IMR-90 (cell line): ENCODE results near the gene MSS51. TPM values are rescaled to one million over a fixed set of nuclear protein-coding genes. Genes with fewer than 3 reads are reported as not detected.

ENCODE experiments used
- ATAC-seq: fragments of 200-7000 bp; cut with Tn5 transposase; 2 replicates; pipeline ENCODE4 v1.9.1; 2020; ENCODE audit warnings: low read depth, mild to moderate bottlenecking, moderate library complexity
- BruUV-seq: library from RNA; stranded (reverse); fragments of 400-500 nt; replicated peaks from 2 replicates; lab custom pipeline; 2021; lab: Mats Ljungman, UMichigan
- CTCF ChIA-PET: fragments of 300-600 bp; formaldehyde crosslinking; extraction: SDS; loops from one replicate; lab custom pipeline; 2021; ENCODE audit warnings: antibody characterized with exemption; lab: Yijun Ruan, JAX
- POLR2A ChIA-PET: fragments of 300-600 bp; sonication (Branson Sonifier 250); formaldehyde crosslinking; loops from one replicate; lab custom pipeline; 2022; ENCODE audit warnings: antibody characterized with exemption; ENCODE audit not compliant: unreplicated experiment; lab: Charles Lee
- DNase-seq: peaks from one replicate; pipeline ENCODE4 v3.0.0; 2013
- H2AFZ ChIP-seq: replicated peaks from 2 replicates; pipeline ENCODE3; 2013; ENCODE audit warnings: low read length, mild to moderate bottlenecking; ENCODE audit not compliant: poor library complexity
- H2AK5ac ChIP-seq: 2 replicates; pipeline ENCODE4 v1.6.1; 2013; ENCODE audit warnings: low read depth, low read length, inconsistent platforms
- H2AK9ac ChIP-seq: replicated peaks from 2 replicates; pipeline ENCODE3; 2013; ENCODE audit warnings: mild to moderate bottlenecking, low read depth, low read length, moderate library complexity; ENCODE audit not compliant: poor library complexity
- H2BK120ac ChIP-seq: 2 replicates; pipeline ENCODE4 v1.6.1; 2013; ENCODE audit warnings: low read depth, low read length, inconsistent platforms
- H2BK15ac ChIP-seq: 3 replicates; pipeline ENCODE4 v1.6.1; 2013; ENCODE audit warnings: low read depth, low read length, inconsistent platforms
- H2BK20ac ChIP-seq: 2 replicates; pipeline ENCODE4 v1.6.1; 2013; ENCODE audit warnings: low read depth, mild to moderate bottlenecking, inconsistent platforms, low read length, moderate library complexity
- H2BK5ac ChIP-seq: 2 replicates; pipeline ENCODE4 v1.6.1; 2013; ENCODE audit warnings: mild to moderate bottlenecking, low read depth, low read length, inconsistent platforms; ENCODE audit not compliant: poor library complexity, severe bottlenecking
- H3K14ac ChIP-seq: replicated peaks from 2 replicates; pipeline ENCODE4 v1.6.1; 2013; ENCODE audit warnings: low read depth, low read length, inconsistent platforms
- H3K18ac ChIP-seq: 2 replicates; pipeline ENCODE4 v1.6.1; 2013; ENCODE audit warnings: low read depth, low read length, control low read depth
- H3K23ac ChIP-seq: 2 replicates; pipeline ENCODE4 v1.6.1; 2013; ENCODE audit warnings: low read depth, low read length, inconsistent platforms
- H3K27ac ChIP-seq: 2 replicates; pipeline ENCODE4 v1.5.1; 2013; ENCODE audit warnings: mild to moderate bottlenecking, control low read depth, low read length; ENCODE audit not compliant: insufficient read depth
- H3K27me3 ChIP-seq: 2 replicates; pipeline ENCODE4 v1.6.1; 2013; ENCODE audit warnings: low read length; ENCODE audit not compliant: control insufficient read depth, insufficient read depth
- H3K36me3 ChIP-seq: 2 replicates; pipeline ENCODE4 v1.6.1; 2013; ENCODE audit warnings: low read length, mixed read lengths; ENCODE audit not compliant: control insufficient read depth, insufficient read depth
- H3K4ac ChIP-seq: 2 replicates; pipeline ENCODE4 v1.6.1; 2013; ENCODE audit warnings: low read depth, low read length, inconsistent platforms
- H3K4me1 ChIP-seq: 2 replicates; pipeline ENCODE4 v1.6.1; 2013; ENCODE audit warnings: low read length, mixed read lengths; ENCODE audit not compliant: control insufficient read depth, insufficient read depth
- H3K4me2 ChIP-seq: 2 replicates; pipeline ENCODE4 v1.6.1; 2013; ENCODE audit warnings: low read depth, mild to moderate bottlenecking, control low read depth, low read length, moderate library complexity
- H3K4me3 ChIP-seq: 2 replicates; pipeline ENCODE4 v1.5.1; 2013; ENCODE audit warnings: low read depth, mild to moderate bottlenecking, control low read depth, low read length, moderate library complexity; ENCODE audit not compliant: insufficient read depth
- H3K56ac ChIP-seq: 2 replicates; pipeline ENCODE4 v1.6.1; 2013; ENCODE audit warnings: low read length, inconsistent platforms; ENCODE audit not compliant: insufficient read depth; ENCODE audit errors: extremely low read depth
- H3K79me1 ChIP-seq, 2 experiments: 2 replicates each; pipeline ENCODE4 v1.6.1; 2013; ENCODE audit warnings: low read length in 2 of 2, inconsistent platforms in 1 of 2, low read depth in 1 of 2
- H3K9ac ChIP-seq: 2 replicates; pipeline ENCODE4 v1.6.1; 2013; ENCODE audit warnings: low read depth, low read length, control low read depth
- H3K9me1 ChIP-seq: 2 replicates; pipeline ENCODE4 v1.6.1; 2013; ENCODE audit warnings: low read length, inconsistent platforms; ENCODE audit not compliant: insufficient read depth
- H3K9me3 ChIP-seq: 2 replicates; pipeline ENCODE4 v1.6.1; 2013; ENCODE audit warnings: low read length; ENCODE audit not compliant: control insufficient read depth, insufficient read depth
- H4K20me1 ChIP-seq: 2 replicates; pipeline ENCODE4 v1.6.1; 2013; ENCODE audit warnings: low read length, inconsistent platforms; ENCODE audit not compliant: insufficient read depth
- H4K5ac ChIP-seq: 2 replicates; pipeline ENCODE4 v1.6.1; 2013; ENCODE audit warnings: mild to moderate bottlenecking, low read depth, low read length, control low read depth
- H4K8ac ChIP-seq, 2 experiments: 2 replicates each; pipeline ENCODE4 v1.6.1; 2013; ENCODE audit warnings: low read depth in 2 of 2, low read length in 2 of 2, control low read depth in 1 of 2, inconsistent platforms in 1 of 2
- H4K91ac ChIP-seq: 2 replicates; pipeline ENCODE4 v1.6.1; 2013; ENCODE audit warnings: low read depth, low read length, inconsistent platforms; ENCODE audit not compliant: insufficient read depth
- BHLHE40 ChIP-seq: fragments of 150-350 bp; IDR thresholded peaks from 2 replicates; pipeline ENCODE4 v1.6.1; 2016; ENCODE audit warnings: mild to moderate bottlenecking, low read depth, low read length
- CEBPB ChIP-seq: IDR thresholded peaks from 2 replicates; pipeline ENCODE4 v1.6.1; 2012; ENCODE audit warnings: low read depth, low read length, improper control_type of control experiment
- CHD1 ChIP-seq: IDR thresholded peaks from 2 replicates; pipeline ENCODE4 v1.6.1; 2012; ENCODE audit warnings: low read depth, low read length, improper control_type of control experiment
- CTCF ChIP-seq: conservative IDR thresholded peaks from 2 replicates; pipeline ENCODE4 v1.5.1; 2012; ENCODE audit warnings: mild to moderate bottlenecking, low read depth, low read length, improper control_type of control experiment
- ELK1 ChIP-seq: fragments of 150-350 bp; IDR thresholded peaks from 2 replicates; pipeline ENCODE4 v1.6.1; 2016; ENCODE audit warnings: low read depth, mild to moderate bottlenecking, low read length, moderate library complexity, borderline replicate concordance
- FOS ChIP-seq: fragments of 150-350 bp; IDR thresholded peaks from 2 replicates; pipeline ENCODE4 v1.6.1; 2016; ENCODE audit warnings: low read depth, low read length
- MAFK ChIP-seq: IDR thresholded peaks from 2 replicates; pipeline ENCODE4 v1.6.1; 2012; ENCODE audit warnings: low read depth, low read length, improper control_type of control experiment
- MAZ ChIP-seq: IDR thresholded peaks from 2 replicates; pipeline ENCODE4 v1.6.1; 2012; ENCODE audit warnings: low read depth, mild to moderate bottlenecking, low read length, improper control_type of control experiment, moderate library complexity, borderline replicate concordance
- MXI1 ChIP-seq: IDR thresholded peaks from 2 replicates; pipeline ENCODE4 v1.6.1; 2012; ENCODE audit warnings: low read depth, mild to moderate bottlenecking, low read length, moderate library complexity, borderline replicate concordance
- NFE2L2 ChIP-seq: fragments of 150-350 bp; IDR thresholded peaks from 2 replicates; pipeline ENCODE4 v1.6.1; 2016; ENCODE audit warnings: low read depth, mild to moderate bottlenecking, low read length
- POLR2A ChIP-seq: IDR thresholded peaks from 2 replicates; pipeline ENCODE4 v1.6.1; 2012; ENCODE audit warnings: mild to moderate bottlenecking, low read depth, low read length
- RAD21 ChIP-seq: IDR thresholded peaks from 2 replicates; pipeline ENCODE4 v1.6.1; 2012; ENCODE audit warnings: low read length, improper control_type of control experiment
- RCOR1 ChIP-seq: IDR thresholded peaks from 2 replicates; pipeline ENCODE4 v1.6.1; 2012; ENCODE audit warnings: mild to moderate bottlenecking, low read length, improper control_type of control experiment; ENCODE audit not compliant: insufficient replicate concordance
- RFX5 ChIP-seq: IDR thresholded peaks from 2 replicates; pipeline ENCODE4 v1.8.0; 2012; ENCODE audit warnings: low read depth, mild to moderate bottlenecking, low read length, moderate library complexity
- SMC3 ChIP-seq: fragments of 150-350 bp; IDR thresholded peaks from 2 replicates; pipeline ENCODE4 v1.6.1; 2016; ENCODE audit warnings: low read depth, mild to moderate bottlenecking, antibody characterized with exemption, low read length, moderate library complexity
- USF2 ChIP-seq: fragments of 150-350 bp; IDR thresholded peaks from 2 replicates; pipeline ENCODE4 v1.6.1; 2017; ENCODE audit warnings: mild to moderate bottlenecking, antibody characterized with exemption, low read length, low read depth
- whole genome bisulfite sequencing, 2 experiments: methylation state at CpG; one replicate each; pipeline versions ENCODE4 v1.1.5 to v1.1.7; 2013; ENCODE audit warnings: missing lambda C conversion rate in 2 of 2; ENCODE audit not compliant: insufficient read length in 1 of 2; ENCODE audit errors: extremely low coverage in 2 of 2; 5-methylcytosine and 5-hydroxymethylcytosine counted together
- dilution Hi-C: fragments of 300-500 bp; cut with HindIII; formaldehyde crosslinking; loops from one replicate; pipeline ENCODE4 v1.14.3; 2018; ENCODE audit warnings: low sequenced_read_pairs; ENCODE audit not compliant: unreplicated experiment
- in situ Hi-C: fragments of 300-500 bp; cut with MboI; formaldehyde crosslinking; loops from 3 replicates; pipeline ENCODE4 v1.14.3; 2019; ENCODE audit warnings: low sequenced_read_pairs, inconsistent platforms, mixed read lengths
- intact Hi-C: fragments of 100-400 bp; cut with micrococcal nuclease; formaldehyde crosslinking; loops from 2 replicates; pipeline ENCODE4 v1.10.0; 2022
- polyA plus RNA-seq, 3 experiments: library from polyadenylated mRNA; depleted of rRNA; stranded (reverse); fragments of >200 nt; gene quantifications; 2 replicates each; pipeline ENCODE4 v1.2.3, GENCODE V29; 2012; ENCODE audit warnings: low replicate concordance in 1 of 3
- total RNA-seq: library from RNA; depleted of rRNA; stranded (reverse); fragments of >200 nt; gene quantifications from 2 replicates; pipeline ENCODE4 v1.2.3, GENCODE V29; 2012

The MSS51 gene
- total and polyA plus RNA-seq, 2 of the 4 experiments (the other 2 are of a cell fraction): 1.1 to 1.8 TPM

GRCh38 chr10:73424478-73424877, 8.9 kb downstream of the MSS51 start:
- ATAC-seq: no peak
- Histone ChIP-seq H2AK9ac (no peak overlapping the region), H3K9me3 (no peaks in the 10 kb centered on the region), H2BK120ac (no peak overlapping the region), H3K4me2 (no peak overlapping the region), H4K5ac (no peak overlapping the region), H4K8ac (no peak overlapping the region), H3K9ac (no peak overlapping the region), H4K20me1 (no peaks in the 10 kb centered on the region), H3K27me3 (no peaks in the 10 kb centered on the region), H3K4me1 (no peaks in the 10 kb centered on the region), H2BK5ac (no peak overlapping the region), H2AK5ac (no peak overlapping the region), H3K14ac (no peak overlapping the region), H3K23ac (no peak overlapping the region), H3K4ac (no peak overlapping the region), H3K18ac (no peak overlapping the region), H3K4me3 (no peak overlapping the region), H3K27ac (no peak overlapping the region), H2BK20ac (no peak overlapping the region), H3K79me1 (no peaks in the 10 kb centered on the region), H2BK15ac (no peak overlapping the region), H3K56ac (no peak overlapping the region), H2AFZ (no peak overlapping the region), H4K91ac (no peak overlapping the region), H3K9me1 (no peaks in the 10 kb centered on the region; the same call in 1 of the 2 replicates), H3K36me3 (peaks cover 34% of the 10 kb centered on the region)
- ChIA-PET POLR2A (no interaction called here), CTCF (no interaction called here)
- dilution Hi-C loops: no loop called here
- TF ChIP-seq POLR2A (no peak), CHD1 (no peak), FOS (no peak), MAZ (no peak), USF2 (no peak), ELK1 (no peak), BHLHE40 (no peak), MXI1 (no peak), CEBPB (no peak), RAD21 (no peak), NFE2L2 (no peak), RFX5 (no peak), CTCF (no peak), SMC3 (no peak), MAFK (no peak), RCOR1 (no peak)
- BruUV-seq: no TSS peak
- in situ Hi-C loops: no loop called here
- DNase-seq: no peak
- WGBS, 2 experiments: 80% methylated on average over 1 of the region's 3 CpGs; no CpG with 5 or more reads in 1 of the 2 experiments
- intact Hi-C loops: no loop called here
